A549 (cell line): ENCODE measurements around the gene KDM1B. TPM values are rescaled to one million over a fixed set of nuclear protein-coding genes. Genes with fewer than 3 reads are reported as not detected.

Experiments
- ATAC-seq, 2 experiments: fragments of 200-7000 bp in 1 of 2; fragments of >200 bp in 1 of 2; cut with Nextera tagmentation in 1 of 2; cut with Tn5 transposase in 1 of 2; 3 replicates each; pipeline versions ENCODE4 v1.8.0 to v1.9.1; 2018 to 2020; ENCODE audit warnings: mild to moderate bottlenecking in 1 of 2, moderate library complexity in 1 of 2
- CTCF ChIA-PET: fragments of 300-600 bp; sonication (Branson Sonifier 250); formaldehyde crosslinking; extraction: SDS; loops from one replicate; lab custom pipeline; 2021; ENCODE audit warnings: antibody characterized with exemption, inconsistent platforms; lab: Yijun Ruan, JAX
- POLR2A ChIA-PET: fragments of 350-600 bp; formaldehyde crosslinking; extraction: SDS; loops from one replicate; lab custom pipeline; 2021; ENCODE audit warnings: antibody characterized with exemption, inconsistent platforms; lab: Yijun Ruan, JAX
- DNase-seq, 2 experiments: peaks; one replicate each; pipeline versions ENCODE4 v3.0.0 to v3.0.0-alpha.2; 2011 to 2016; ENCODE audit warnings: low read depth in 1 of 2, low spot score in 1 of 2
- FAIRE-seq: peaks from 2 replicates; lab custom pipeline; 2011; peaks lifted over from hg19 to GRCh38; lab: Jason Lieb, UNC
- H3K27ac ChIP-seq, 2 experiments: fragments of >200 bp; sonication (Bioruptor Twin); formaldehyde crosslinking; 3 replicates each; pipeline ENCODE4 v1.5.1; 2016 to 2017
- H3K4me1 ChIP-seq: fragments of >200 bp; sonication (Bioruptor Twin); formaldehyde crosslinking; 3 replicates; pipeline ENCODE4 v1.6.1; 2016
- H3K4me2 ChIP-seq: fragments of >200 bp; sonication (Bioruptor Twin); formaldehyde crosslinking; 3 replicates; pipeline ENCODE4 v1.6.1; 2016
- H3K4me3 ChIP-seq: fragments of >200 bp; sonication (Bioruptor Twin); formaldehyde crosslinking; 3 replicates; pipeline ENCODE4 v1.5.1; 2016
- H3K9me3 ChIP-seq: fragments of >200 bp; sonication (Bioruptor Twin); formaldehyde crosslinking; 3 replicates; pipeline ENCODE4 v1.6.1; 2016
- CBX8 ChIP-seq: fragments of 200-600 bp; sonication (generic); IDR thresholded peaks from 2 replicates; pipeline ENCODE4 v1.6.1; 2016
- CEBPB ChIP-seq, 2 experiments: fragments of >200 bp in 1 of 2; sonication (Bioruptor Twin) in 1 of 2; formaldehyde crosslinking in 1 of 2; IDR thresholded peaks; 2 replicates each; pipeline ENCODE4 v1.6.1; 2012 to 2016
- EHF ChIP-seq: fragments of 250-450 bp; sonication (Bioruptor Pico); IDR thresholded peaks from 2 replicates; pipeline ENCODE4 v1.5.0; 2020; ENCODE audit warnings: mild to moderate bottlenecking
- EHMT2 ChIP-seq: fragments of 200-600 bp; sonication (generic); IDR thresholded peaks from 2 replicates; pipeline ENCODE4 v1.6.1; 2016; ENCODE audit warnings: antibody characterized with exemption, low read depth, mild to moderate bottlenecking, moderate library complexity
- EP300 ChIP-seq, 2 experiments: fragments of >200 bp; sonication (Bioruptor Twin); formaldehyde crosslinking; IDR thresholded peaks; 2 replicates in 1 of 2; 3 replicates in 1 of 2; pipeline ENCODE4 v1.6.1; 2016 to 2017
- ESRRA ChIP-seq: fragments of 150-350 bp; IDR thresholded peaks from 2 replicates; pipeline ENCODE4 v1.6.1; 2014; ENCODE audit warnings: mild to moderate bottlenecking, low read length, borderline replicate concordance
- FOSL2 ChIP-seq, 2 experiments: fragments of 450-650 bp in 1 of 2; fragments of >200 bp in 1 of 2; sonication (Bioruptor Twin) in 1 of 2; formaldehyde crosslinking; IDR thresholded peaks; 2 replicates each; pipeline versions ENCODE4 v1.5.0 to v1.6.1; 2016 to 2020; ENCODE audit warnings: mild to moderate bottlenecking in 1 of 2, moderate library complexity in 1 of 2
- GATA3 ChIP-seq: IDR thresholded peaks from 2 replicates; pipeline ENCODE4 v1.6.1; 2012; ENCODE audit warnings: borderline replicate concordance
- HDAC2 ChIP-seq: fragments of 200-600 bp; sonication (generic); IDR thresholded peaks from 2 replicates; pipeline ENCODE4 v1.6.1; 2016
- HEYL ChIP-seq: fragments of 250-450 bp; sonication (Bioruptor Pico); IDR thresholded peaks from 2 replicates; pipeline ENCODE4 v1.8.0; 2021; ENCODE audit warnings: mild to moderate bottlenecking, moderate library complexity
- HOXA7 ChIP-seq: fragments of 250-450 bp; sonication (Bioruptor Pico); IDR thresholded peaks from 2 replicates; pipeline ENCODE4 v1.5.0; 2020; ENCODE audit warnings: mild to moderate bottlenecking, moderate library complexity
- HOXB13 ChIP-seq: fragments of 250-450 bp; sonication (Bioruptor Pico); IDR thresholded peaks from 2 replicates; pipeline ENCODE4 v1.5.0; 2020; ENCODE audit warnings: low read depth, mild to moderate bottlenecking, moderate library complexity
- JUN ChIP-seq, 2 experiments: fragments of >200 bp; sonication (Bioruptor Twin); formaldehyde crosslinking; IDR thresholded peaks; 2 replicates in 1 of 2; 3 replicates in 1 of 2; pipeline ENCODE4 v1.6.1; 2016 to 2017
- JUNB ChIP-seq: fragments of >200 bp; sonication (Bioruptor Twin); formaldehyde crosslinking; IDR thresholded peaks from 2 replicates; pipeline ENCODE4 v1.6.1; 2016
- KDM5A ChIP-seq: fragments of 200-600 bp; sonication (generic); IDR thresholded peaks from 2 replicates; pipeline ENCODE4 v1.6.1; 2016; ENCODE audit warnings: antibody characterized with exemption, mild to moderate bottlenecking
- NFE2L2 ChIP-seq: fragments of 150-350 bp; conservative IDR thresholded peaks from 2 replicates; pipeline ENCODE4 v1.6.1; 2014; ENCODE audit warnings: low read length
- PHF8 ChIP-seq: fragments of 200-600 bp; sonication (generic); IDR thresholded peaks from 2 replicates; pipeline ENCODE4 v1.6.1; 2016; ENCODE audit warnings: low read depth, mild to moderate bottlenecking, antibody characterized with exemption, moderate library complexity, borderline replicate concordance
- POLR2A ChIP-seq: IDR thresholded peaks from 2 replicates; pipeline ENCODE4 v1.6.1; 2012; ENCODE audit warnings: mild to moderate bottlenecking, low read length
- RCOR1 ChIP-seq: fragments of 150-350 bp; IDR thresholded peaks from 2 replicates; pipeline ENCODE4 v1.6.1; 2014; ENCODE audit warnings: antibody characterized with exemption, low read length, low read depth
- RNF2 ChIP-seq: fragments of 200-600 bp; sonication (generic); IDR thresholded peaks from 2 replicates; pipeline ENCODE4 v1.6.1; 2016; ENCODE audit warnings: low read depth, mild to moderate bottlenecking, antibody characterized with exemption, moderate library complexity, borderline replicate concordance
- SREBF2 ChIP-seq: fragments of 450-650 bp; IDR thresholded peaks from 2 replicates; pipeline ENCODE4 v1.6.1; 2014; ENCODE audit warnings: mild to moderate bottlenecking, moderate library complexity
- TFCP2L1 ChIP-seq: fragments of 250-450 bp; sonication (Bioruptor Pico); IDR thresholded peaks from 2 replicates; pipeline ENCODE4 v1.5.0; 2021; ENCODE audit warnings: mild to moderate bottlenecking
- TP53 ChIP-seq: fragments of 250-450 bp; sonication (Bioruptor Pico); IDR thresholded peaks from 2 replicates; pipeline ENCODE4 v1.5.0; 2021; ENCODE audit warnings: mild to moderate bottlenecking, moderate library complexity
- ZC3H11A ChIP-seq: fragments of 450-650 bp; IDR thresholded peaks from 2 replicates; pipeline ENCODE4 v1.6.1; 2014; ENCODE audit warnings: antibody characterized with exemption, mild to moderate bottlenecking
- ZFP36 ChIP-seq: fragments of 450-650 bp; IDR thresholded peaks from 2 replicates; pipeline ENCODE4 v1.6.1; 2014; ENCODE audit warnings: borderline replicate concordance; ENCODE audit not compliant: partially characterized antibody
- ZNF302 ChIP-seq: fragments of 250-450 bp; sonication (Bioruptor Pico); IDR thresholded peaks from 2 replicates; pipeline ENCODE4 v1.9.0; 2021; ENCODE audit warnings: inconsistent platforms, mild to moderate bottlenecking, moderate library complexity
- ZSCAN20 ChIP-seq: fragments of 250-450 bp; sonication (Bioruptor Pico); IDR thresholded peaks from 2 replicates; pipeline ENCODE4 v1.8.0; 2022; ENCODE audit warnings: mild to moderate bottlenecking, moderate library complexity
- WGBS: methylation state at CpG from one replicate; pipeline ENCODE4 v1.1.6; 2017; ENCODE audit errors: missing lambda C conversion rate; 5-methylcytosine and 5-hydroxymethylcytosine counted together
- polyA plus RNA-seq, 4 experiments: library from polyadenylated mRNA; depleted of rRNA in 3 of 4; stranded (reverse); fragments of >200 nt; fragmentation: RNase III in 1 of 4; extraction: RNeasy Plus Mini Kit Qiagen cat#74134 plus additional on column Dnase treatment in 1 of 4; gene quantifications; 2 replicates in 3 of 4; 3 replicates in 1 of 4; pipeline ENCODE4 v1.2.3, GENCODE V29; 2011 to 2017
- TF ChIP-seq, protein P1 (sequence below): fragments of 450-650 bp; IDR thresholded peaks from 2 replicates; pipeline ENCODE4 v1.6.1; 2014; ENCODE audit warnings: antibody characterized with exemption
- TF ChIP-seq, protein P2 (sequence below): fragments of >200 bp; sonication (Bioruptor Twin); formaldehyde crosslinking; IDR thresholded peaks from 3 replicates; pipeline ENCODE4 v1.6.1; 2016
- TF ChIP-seq, protein P3 (sequence below): fragments of >200 bp; sonication (Bioruptor Twin); formaldehyde crosslinking; IDR thresholded peaks from 3 replicates; pipeline ENCODE4 v1.5.1; 2016
- TF ChIP-seq, protein P4 (sequence below): fragments of 200-600 bp; sonication (generic); IDR thresholded peaks from 2 replicates; pipeline ENCODE4 v1.6.1; 2016; ENCODE audit warnings: antibody characterized with exemption, mild to moderate bottlenecking, moderate library complexity

The KDM1B gene
- polyA plus RNA-seq, 2 of the 4 experiments (the other 2 are of a cell fraction), result 11.0 to 14.9 TPM

DNA sequence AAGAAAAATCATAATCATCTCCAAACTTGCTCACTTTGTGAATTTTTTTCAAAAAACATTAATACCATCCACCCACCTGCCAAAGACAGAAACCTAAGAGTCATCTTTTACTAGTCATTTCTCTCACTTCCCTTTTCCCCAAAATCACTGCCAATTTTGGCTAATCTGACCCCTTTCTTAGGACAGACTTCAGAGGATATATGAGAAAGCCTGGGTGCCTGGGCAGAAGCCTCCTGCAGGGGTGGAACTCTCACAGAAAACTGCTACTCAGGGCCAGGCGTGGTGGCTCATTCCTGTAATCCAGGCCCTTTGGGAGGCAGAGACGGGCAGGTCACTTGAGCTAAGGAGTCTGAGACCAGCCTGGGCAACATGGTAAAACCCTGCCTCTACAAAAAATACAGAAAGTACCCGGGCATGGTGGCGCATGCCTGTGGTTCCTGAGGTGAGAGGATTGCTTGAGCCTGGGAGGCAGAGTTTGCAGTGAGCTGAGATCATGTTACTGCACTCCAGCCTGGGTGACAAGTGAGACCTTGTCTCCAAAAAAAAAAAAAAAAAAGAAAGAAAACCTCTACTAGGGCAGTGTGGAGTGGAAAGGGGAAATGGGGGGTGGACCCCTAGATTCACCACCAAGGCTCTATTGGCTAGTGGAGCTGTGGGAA lies 105.4 kb downstream of the KDM1B start:
- no peak for ATAC-seq

DNA sequence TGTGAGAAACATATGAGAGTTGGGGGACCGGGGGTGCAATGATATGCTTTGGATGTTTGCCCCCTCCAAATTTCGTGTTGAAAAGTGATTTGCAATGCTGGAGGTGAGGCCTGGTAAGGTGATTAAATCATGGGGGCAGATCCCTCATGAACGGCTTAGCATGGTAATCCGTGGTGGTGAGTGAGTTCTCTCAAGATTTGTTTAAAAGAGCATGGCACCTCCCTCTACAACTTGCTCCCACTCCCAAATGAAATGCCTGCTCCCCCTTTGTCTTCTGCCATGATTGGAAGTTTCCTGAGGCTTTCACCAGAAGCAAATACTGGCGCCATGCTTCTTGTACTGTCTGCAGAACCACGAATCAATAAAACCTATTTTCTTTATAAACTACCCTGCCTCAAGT lies 106.7 kb downstream of the KDM1B start:
- POLR2A ChIA-PET, result no interaction called here
- Histone ChIP-seq H3K4me3 (peak overlapping the region; percentile 83; the same call in 2 of the 3 replicates), H3K4me1 (peaks cover 37% of the 10 kb centered on the region), H3K27ac (peak overlapping the region in 1 of 2 experiments; percentile 42; a peak in 1 of 6 replicates), H3K4me2 (peak overlapping the region; percentile 84), H3K9me3 (no peaks in the 10 kb centered on the region)
- WGBS, result 68% methylated on average over 6 of the region's 6 CpGs
- ATAC-seq (no peak), DNase-seq (no peak), FAIRE-seq (no peak)
- CTCF ChIA-PET, result no interaction called here
- no peak for TF ChIP-seq RNF2
- TF ChIP-seq ZC3H11A, result no peak
- no peak for TF ChIP-seq RCOR1
- no peak for TF ChIP-seq NFE2L2
- no peak for TF ChIP-seq SREBF2
- TF ChIP-seq CEBPB (IDR thresholded peaks at IDR 0.05), result no peak
- no peak for TF ChIP-seq JUN (IDR thresholded peaks at IDR 0.05)
- TF ChIP-seq, protein P1, sequence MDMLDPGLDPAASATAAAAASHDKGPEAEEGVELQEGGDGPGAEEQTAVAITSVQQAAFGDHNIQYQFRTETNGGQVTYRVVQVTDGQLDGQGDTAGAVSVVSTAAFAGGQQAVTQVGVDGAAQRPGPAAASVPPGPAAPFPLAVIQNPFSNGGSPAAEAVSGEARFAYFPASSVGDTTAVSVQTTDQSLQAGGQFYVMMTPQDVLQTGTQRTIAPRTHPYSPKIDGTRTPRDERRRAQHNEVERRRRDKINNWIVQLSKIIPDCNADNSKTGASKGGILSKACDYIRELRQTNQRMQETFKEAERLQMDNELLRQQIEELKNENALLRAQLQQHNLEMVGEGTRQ, result no peak
- TF ChIP-seq CBX8, result no peak
- no peak for TF ChIP-seq PHF8
- no peak for TF ChIP-seq HDAC2
- no peak for TF ChIP-seq HOXB13 (CRISPR knock-in tag)
- TF ChIP-seq KDM5A, result no peak
- no peak for TF ChIP-seq ESRRA
- no peak for TF ChIP-seq HOXA7 (CRISPR knock-in tag)
- no peak for TF ChIP-seq ZSCAN20 (CRISPR knock-in tag)
- no peak for TF ChIP-seq TFCP2L1 (CRISPR knock-in tag)
- TF ChIP-seq FOSL2 (IDR thresholded peaks at IDR 0.05), result no peak
- TF ChIP-seq FOSL2 (CRISPR knock-in tag; IDR thresholded peaks at IDR 0.05), result no peak

More for the DNA sequence above, 105.4 kb downstream of the KDM1B start:
- peaks cover 37% of the 10 kb centered on the region for H3K4me1 ChIP-seq
- FAIRE-seq (no peak), DNase-seq (no peak)
- peak overlapping the region in 1 of 2 experiments; percentile 46; a peak in 1 of 6 replicates for H3K27ac ChIP-seq
- POLR2A ChIA-PET, result no interaction called here
- TF ChIP-seq POLR2A (no peak), EHF (CRISPR knock-in tag) (no peak), NFE2L2 (no peak), ZSCAN20 (CRISPR knock-in tag) (no peak), ZNF302 (CRISPR knock-in tag) (no peak), EHMT2 (no peak), ZFP36 (no peak), JUNB (no peak), HEYL (no peak), TP53 (CRISPR knock-in tag) (no peak), HOXA7 (CRISPR knock-in tag) (no peak), GATA3 (no peak), CBX8 (no peak), TFCP2L1 (CRISPR knock-in tag) (no peak), HDAC2 (no peak), ESRRA (no peak), EP300 (IDR thresholded peaks at IDR 0.05) (no peak)
- TF ChIP-seq, protein P2, sequence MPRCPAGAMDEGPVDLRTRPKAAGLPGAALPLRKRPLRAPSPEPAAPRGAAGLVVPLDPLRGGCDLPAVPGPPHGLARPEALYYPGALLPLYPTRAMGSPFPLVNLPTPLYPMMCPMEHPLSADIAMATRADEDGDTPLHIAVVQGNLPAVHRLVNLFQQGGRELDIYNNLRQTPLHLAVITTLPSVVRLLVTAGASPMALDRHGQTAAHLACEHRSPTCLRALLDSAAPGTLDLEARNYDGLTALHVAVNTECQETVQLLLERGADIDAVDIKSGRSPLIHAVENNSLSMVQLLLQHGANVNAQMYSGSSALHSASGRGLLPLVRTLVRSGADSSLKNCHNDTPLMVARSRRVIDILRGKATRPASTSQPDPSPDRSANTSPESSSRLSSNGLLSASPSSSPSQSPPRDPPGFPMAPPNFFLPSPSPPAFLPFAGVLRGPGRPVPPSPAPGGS, result no peak
- TF ChIP-seq, protein P3, sequence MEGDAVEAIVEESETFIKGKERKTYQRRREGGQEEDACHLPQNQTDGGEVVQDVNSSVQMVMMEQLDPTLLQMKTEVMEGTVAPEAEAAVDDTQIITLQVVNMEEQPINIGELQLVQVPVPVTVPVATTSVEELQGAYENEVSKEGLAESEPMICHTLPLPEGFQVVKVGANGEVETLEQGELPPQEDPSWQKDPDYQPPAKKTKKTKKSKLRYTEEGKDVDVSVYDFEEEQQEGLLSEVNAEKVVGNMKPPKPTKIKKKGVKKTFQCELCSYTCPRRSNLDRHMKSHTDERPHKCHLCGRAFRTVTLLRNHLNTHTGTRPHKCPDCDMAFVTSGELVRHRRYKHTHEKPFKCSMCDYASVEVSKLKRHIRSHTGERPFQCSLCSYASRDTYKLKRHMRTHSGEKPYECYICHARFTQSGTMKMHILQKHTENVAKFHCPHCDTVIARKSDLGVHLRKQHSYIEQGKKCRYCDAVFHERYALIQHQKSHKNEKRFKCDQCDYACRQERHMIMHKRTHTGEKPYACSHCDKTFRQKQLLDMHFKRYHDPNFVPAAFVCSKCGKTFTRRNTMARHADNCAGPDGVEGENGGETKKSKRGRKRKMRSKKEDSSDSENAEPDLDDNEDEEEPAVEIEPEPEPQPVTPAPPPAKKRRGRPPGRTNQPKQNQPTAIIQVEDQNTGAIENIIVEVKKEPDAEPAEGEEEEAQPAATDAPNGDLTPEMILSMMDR, result no peak
- TF ChIP-seq, protein P4, sequence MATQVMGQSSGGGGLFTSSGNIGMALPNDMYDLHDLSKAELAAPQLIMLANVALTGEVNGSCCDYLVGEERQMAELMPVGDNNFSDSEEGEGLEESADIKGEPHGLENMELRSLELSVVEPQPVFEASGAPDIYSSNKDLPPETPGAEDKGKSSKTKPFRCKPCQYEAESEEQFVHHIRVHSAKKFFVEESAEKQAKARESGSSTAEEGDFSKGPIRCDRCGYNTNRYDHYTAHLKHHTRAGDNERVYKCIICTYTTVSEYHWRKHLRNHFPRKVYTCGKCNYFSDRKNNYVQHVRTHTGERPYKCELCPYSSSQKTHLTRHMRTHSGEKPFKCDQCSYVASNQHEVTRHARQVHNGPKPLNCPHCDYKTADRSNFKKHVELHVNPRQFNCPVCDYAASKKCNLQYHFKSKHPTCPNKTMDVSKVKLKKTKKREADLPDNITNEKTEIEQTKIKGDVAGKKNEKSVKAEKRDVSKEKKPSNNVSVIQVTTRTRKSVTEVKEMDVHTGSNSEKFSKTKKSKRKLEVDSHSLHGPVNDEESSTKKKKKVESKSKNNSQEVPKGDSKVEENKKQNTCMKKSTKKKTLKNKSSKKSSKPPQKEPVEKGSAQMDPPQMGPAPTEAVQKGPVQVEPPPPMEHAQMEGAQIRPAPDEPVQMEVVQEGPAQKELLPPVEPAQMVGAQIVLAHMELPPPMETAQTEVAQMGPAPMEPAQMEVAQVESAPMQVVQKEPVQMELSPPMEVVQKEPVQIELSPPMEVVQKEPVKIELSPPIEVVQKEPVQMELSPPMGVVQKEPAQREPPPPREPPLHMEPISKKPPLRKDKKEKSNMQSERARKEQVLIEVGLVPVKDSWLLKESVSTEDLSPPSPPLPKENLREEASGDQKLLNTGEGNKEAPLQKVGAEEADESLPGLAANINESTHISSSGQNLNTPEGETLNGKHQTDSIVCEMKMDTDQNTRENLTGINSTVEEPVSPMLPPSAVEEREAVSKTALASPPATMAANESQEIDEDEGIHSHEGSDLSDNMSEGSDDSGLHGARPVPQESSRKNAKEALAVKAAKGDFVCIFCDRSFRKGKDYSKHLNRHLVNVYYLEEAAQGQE, result no peak
- TF ChIP-seq, all 56 proteins: peak for 0
- CTCF ChIA-PET, result no interaction called here
- H3K4me2 ChIP-seq, result peak overlapping the region; percentile 84
- 57% methylated on average over 3 of the region's 4 CpGs for WGBS
- H3K9me3 ChIP-seq, result no peaks in the 10 kb centered on the region
- H3K4me3 ChIP-seq, result no peak overlapping the region
